AG09319 (cell line): Measurements from ENCODE around the gene PDCD2L.
"Not testable (repeated sequence)": the region's sequence is repeated elsewhere in the genome, so short reads cannot be mapped to it uniquely, and the experiment has no call there.

Experiments used
- DNase-seq: peaks from one replicate; pipeline ENCODE4 v3.0.0-alpha.2; 2010; ENCODE audit warnings: low read depth; ENCODE audit errors: extremely low read depth
- TF ChIP-seq, protein P1 (sequence below): IDR thresholded peaks from 2 replicates; pipeline ENCODE4 v1.5.1; 2011; ENCODE audit warnings: low read depth, mild to moderate bottlenecking, inconsistent platforms, low read length, moderate library complexity

PDCD2L gene

DNA sequence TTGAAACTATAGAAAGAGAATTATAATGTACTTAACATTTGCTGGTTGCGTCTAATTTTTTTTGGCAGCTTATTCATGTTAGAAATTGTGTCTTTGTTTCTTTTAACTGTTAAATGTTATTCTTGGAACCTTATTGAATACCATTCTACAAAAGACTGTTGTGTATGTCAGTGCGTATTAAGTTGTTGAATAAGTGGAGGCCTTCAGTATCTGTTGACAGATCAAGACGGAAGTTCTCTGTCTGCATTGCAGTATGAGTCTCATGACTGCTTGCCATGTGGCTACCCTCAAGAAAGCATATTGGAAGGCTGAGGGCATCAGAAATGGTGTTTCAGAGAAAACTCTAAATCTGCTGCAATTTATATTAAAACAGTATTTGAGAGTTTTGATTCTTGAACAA lies 32.5 kb downstream of the PDCD2L start:
- no peak for DNase-seq
- TF ChIP-seq, protein P1, sequence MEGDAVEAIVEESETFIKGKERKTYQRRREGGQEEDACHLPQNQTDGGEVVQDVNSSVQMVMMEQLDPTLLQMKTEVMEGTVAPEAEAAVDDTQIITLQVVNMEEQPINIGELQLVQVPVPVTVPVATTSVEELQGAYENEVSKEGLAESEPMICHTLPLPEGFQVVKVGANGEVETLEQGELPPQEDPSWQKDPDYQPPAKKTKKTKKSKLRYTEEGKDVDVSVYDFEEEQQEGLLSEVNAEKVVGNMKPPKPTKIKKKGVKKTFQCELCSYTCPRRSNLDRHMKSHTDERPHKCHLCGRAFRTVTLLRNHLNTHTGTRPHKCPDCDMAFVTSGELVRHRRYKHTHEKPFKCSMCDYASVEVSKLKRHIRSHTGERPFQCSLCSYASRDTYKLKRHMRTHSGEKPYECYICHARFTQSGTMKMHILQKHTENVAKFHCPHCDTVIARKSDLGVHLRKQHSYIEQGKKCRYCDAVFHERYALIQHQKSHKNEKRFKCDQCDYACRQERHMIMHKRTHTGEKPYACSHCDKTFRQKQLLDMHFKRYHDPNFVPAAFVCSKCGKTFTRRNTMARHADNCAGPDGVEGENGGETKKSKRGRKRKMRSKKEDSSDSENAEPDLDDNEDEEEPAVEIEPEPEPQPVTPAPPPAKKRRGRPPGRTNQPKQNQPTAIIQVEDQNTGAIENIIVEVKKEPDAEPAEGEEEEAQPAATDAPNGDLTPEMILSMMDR, result no peak

DNA sequence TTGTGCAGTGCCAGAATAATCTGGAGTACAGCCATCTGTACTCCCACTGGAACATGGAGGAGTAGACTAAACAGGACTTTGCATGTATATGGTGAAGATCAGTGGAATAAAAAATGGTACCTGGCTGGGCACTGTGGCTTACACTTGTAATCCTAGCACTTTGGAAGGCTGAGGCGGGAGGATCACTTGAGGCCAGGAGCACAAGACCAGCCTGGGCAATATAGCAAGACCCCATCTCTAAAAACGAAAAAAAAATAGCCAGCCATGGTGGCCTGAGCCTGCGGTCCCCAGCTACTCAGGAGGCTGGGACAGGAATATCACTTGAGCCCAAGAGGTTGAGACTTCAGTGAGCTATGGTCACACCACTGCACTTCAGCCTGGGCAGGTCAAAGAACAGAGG lies 44.0 kb downstream of the PDCD2L start:
- TF ChIP-seq, protein P1, result no peak
- DNase-seq, result no peak

DNA sequence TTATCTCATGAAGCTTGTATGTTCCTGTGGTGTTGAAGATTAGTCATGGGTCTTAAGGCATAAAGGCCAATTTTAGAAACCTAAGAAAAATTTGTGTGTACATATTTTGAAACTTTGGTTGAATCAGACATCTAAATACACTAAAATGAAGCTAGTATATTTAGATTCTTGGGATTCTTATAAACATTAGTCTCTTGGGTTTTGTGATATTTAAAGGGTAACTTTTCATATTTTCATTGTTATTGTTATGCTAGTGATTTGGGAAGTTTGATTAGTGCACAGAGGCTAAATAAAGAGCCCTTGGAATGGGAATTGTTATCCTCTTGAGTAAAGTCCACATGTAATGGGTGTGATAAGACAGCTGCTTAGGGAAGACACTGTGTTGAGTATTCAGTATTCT lies 48.5 kb downstream of the PDCD2L start:
- no peak for DNase-seq
- TF ChIP-seq, protein P1, result no peak

GRCh38 chr19:34454091-34454490 lies 49.9 kb downstream of the PDCD2L start:
- DNase-seq, result no peak
- TF ChIP-seq, protein P1, result no peak

GRCh38 chr19:34454685-34455084 lies 50.5 kb downstream of the PDCD2L start:
- TF ChIP-seq, protein P1, result no peak
- no peak for DNase-seq

DNA sequence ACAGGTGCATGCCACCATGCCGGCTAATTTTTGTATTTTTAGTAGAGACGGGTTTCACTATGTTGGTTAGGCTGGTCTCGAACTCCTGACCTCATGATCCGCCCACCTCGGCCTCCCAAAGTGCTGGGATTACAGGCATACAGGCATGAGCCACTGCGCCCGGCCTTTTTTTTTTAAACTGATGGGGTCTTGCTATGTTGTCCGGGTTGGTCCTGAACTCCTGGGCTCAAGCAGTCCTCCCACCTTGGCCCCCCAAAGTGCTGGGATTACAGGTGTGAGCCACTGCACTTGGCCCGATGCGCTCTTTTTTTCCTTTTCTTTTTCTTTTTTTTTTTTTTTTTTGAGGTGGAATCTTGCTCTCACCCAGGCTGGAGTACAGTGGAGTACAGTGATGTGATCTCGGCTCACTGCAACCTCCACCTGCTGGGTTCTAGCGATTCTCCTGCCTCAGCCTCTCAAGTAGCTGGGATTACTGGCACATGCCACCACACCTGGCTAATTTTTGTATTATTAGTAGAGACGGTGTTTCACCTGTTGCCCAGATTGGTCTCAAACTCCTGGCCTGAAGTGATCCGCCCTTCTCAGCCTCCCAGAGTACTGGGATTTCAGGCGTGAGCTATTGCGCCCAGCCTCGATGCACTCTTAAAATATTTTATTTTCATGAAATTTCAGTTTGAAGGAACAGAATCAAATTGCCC lies 51.7 kb downstream of the PDCD2L start:
- DNase-seq, result not testable (repeated sequence)

DNA sequence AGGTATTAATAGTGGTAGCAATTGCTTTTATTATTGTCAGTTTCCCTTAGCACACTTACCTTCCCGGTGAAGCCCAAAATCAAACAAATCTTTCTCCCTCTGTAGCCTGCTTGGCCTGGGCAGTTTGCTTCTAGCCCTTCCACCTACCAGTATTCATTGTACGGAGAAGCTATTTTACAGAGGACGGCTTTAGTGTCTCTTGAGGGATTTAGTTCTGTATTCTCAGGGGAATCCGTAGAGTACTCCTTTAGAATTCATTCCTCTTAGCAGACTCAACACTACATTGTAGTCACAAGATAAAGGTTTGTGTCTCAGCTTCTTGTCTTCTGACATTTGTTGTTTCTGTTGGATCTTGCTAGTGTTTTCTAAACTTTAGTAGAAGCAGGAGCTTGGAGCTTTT lies 53.2 kb downstream of the PDCD2L start:
- DNase-seq, result no peak
- TF ChIP-seq, protein P1, result no peak

GRCh38 chr19:34458677-34459076 lies 54.5 kb downstream of the PDCD2L start:
- DNase-seq, result no peak
- TF ChIP-seq, protein P1, result no peak
